ENCODE data around the gene RALGDS.
"Not testable (repeated sequence)": the region's sequence is repeated elsewhere in the genome, so short reads cannot be mapped to it uniquely, and the experiment has no call there.

The RALGDS gene

GRCh38 chr9:133121198-133121914, at the start of gene RALGDS:
TSS of gene RALGDS (minus strand) at chr9:133121240. CDS start at chr9:133121154, 86 bp downstream.
- DNase-seq (ENCODE audit: low read depth): no peak

GRCh38 chr9:133170716-133171115, 49.7 kb upstream of the RALGDS start:
- no peak for DNase-seq (ENCODE audit: low read depth)

- DNase-seq (ENCODE audit: low read depth): not testable (repeated sequence)
Measured at GRCh38 chr9:133169687-133170086, 48.6 kb upstream of the RALGDS start.

- no peak for DNase-seq (ENCODE audit: low read depth)
Measured at GRCh38 chr9:133169102-133169501, 48.1 kb upstream of the RALGDS start.

- no peak for DNase-seq (ENCODE audit: low read depth)
Measured at GRCh38 chr9:133168432-133168831, 47.4 kb upstream of the RALGDS start.

- no peak for DNase-seq (ENCODE audit: low read depth)
Measured at GRCh38 chr9:133167769-133168168, 46.7 kb upstream of the RALGDS start.

- DNase-seq (ENCODE audit: low read depth): no peak
Measured at GRCh38 chr9:133167096-133167730, 46.2 kb upstream of the RALGDS start.

- DNase-seq (ENCODE audit: low read depth): no peak
Measured at GRCh38 chr9:133166392-133166791, 45.4 kb upstream of the RALGDS start.

GRCh38 chr9:133165452-133165730, 44.4 kb upstream of the RALGDS start:
- DNase-seq (ENCODE audit: low read depth): no peak

GRCh38 chr9:133164191-133164590, 43.2 kb upstream of the RALGDS start:
- no peak for DNase-seq (ENCODE audit: low read depth)

- DNase-seq (ENCODE audit: low read depth): no peak
Measured at GRCh38 chr9:133163504-133164172, 42.6 kb upstream of the RALGDS start, which contains the start of gene GBGT1. TSS of gene GBGT1 (minus strand) at chr9:133163914. CDS start at chr9:133162412, 1,502 bp downstream.

GRCh38 chr9:133162861-133163503, 41.9 kb upstream of the RALGDS start:
- no peak for DNase-seq (ENCODE audit: low read depth)

- no peak for DNase-seq (ENCODE audit: low read depth)
Measured at GRCh38 chr9:133161547-133161950, 40.5 kb upstream of the RALGDS start.

- DNase-seq (ENCODE audit: low read depth): no peak
Measured at GRCh38 chr9:133160742-133161546, 39.9 kb upstream of the RALGDS start.

GRCh38 chr9:133158695-133159094, 37.7 kb upstream of the RALGDS start:
- DNase-seq (ENCODE audit: low read depth): no peak

- DNase-seq (ENCODE audit: low read depth): no peak
Measured at GRCh38 chr9:133155156-133155555, 34.1 kb upstream of the RALGDS start.

- DNase-seq (ENCODE audit: low read depth): no peak
Measured at GRCh38 chr9:133154097-133154989, 33.3 kb upstream of the RALGDS start.

- DNase-seq (ENCODE audit: low read depth): no peak
Measured at GRCh38 chr9:133153227-133154096, 32.4 kb upstream of the RALGDS start.

- DNase-seq (ENCODE audit: low read depth): no peak
Measured at GRCh38 chr9:133151601-133152525, 30.8 kb upstream of the RALGDS start.

All from CMK (cell line).